Measurements from ENCODE around the gene CARM1. TPM values are rescaled to one million over a fixed set of nuclear protein-coding genes. Genes with fewer than 3 reads are reported as not detected.
A peak's percentile ranks its signal among the peaks of the same experiment; 100 is the strongest.

Gene CARM1
- total RNA-seq, 1 experiment from 2014 or later: 103 TPM

GRCh38 chr19:10913716-10914340 lies 42.5 kb downstream of the CARM1 start:
- Histone ChIP-seq H3K79me2 (ENCODE audit: insufficient read depth, low read length) (no peaks in the 10 kb centered on the region), H3K36me3 (ENCODE audit: control insufficient read depth in 1 of 2, insufficient read depth in 2 of 2, low read length in 2 of 2) (peaks cover 19 to 28% of the 10 kb centered on the region in 2 experiments), H3K4me2 (ENCODE audit: low read length) (no peak overlapping the region), H3K4me3 (replicated peaks in 1 of 2; ENCODE audit: low read depth in 1 of 2, low read length in 2 of 2) (no peak overlapping the region), H3K4me1 (ENCODE audit: control insufficient read depth in 1 of 2, insufficient read depth in 2 of 2, low read length in 2 of 2) (peaks cover 0 to 14% of the 10 kb centered on the region in 2 experiments; a peak in 2 of 4 replicates), H2AFZ (ENCODE audit: low read depth, low read length, poor library complexity, severe bottlenecking) (no peak overlapping the region), H4K20me1 (ENCODE audit: insufficient read depth) (no peaks in the 10 kb centered on the region), H3K9me3 (ENCODE audit: control insufficient read depth in 1 of 2, insufficient read depth in 1 of 2, low read depth in 1 of 2, low read length in 2 of 2) (no peaks in the 10 kb centered on the region), H3K27ac (ENCODE audit: low read depth, low read length) (no peak overlapping the region), H3K9me2 (ENCODE audit: insufficient read depth) (no peaks in the 10 kb centered on the region), H3K27me3 (ENCODE audit: insufficient read depth, low read length) (no peaks in the 10 kb centered on the region), H3K9ac (ENCODE audit: low read length) (no peak overlapping the region)
- ChIA-PET POLR2A (no interaction called here), CTCF (no interaction called here), RAD21 (ENCODE audit: low non-redundant PET in 1 of 2, low total read pairs in 2 of 2, uncharacterized antibody in 2 of 2, unreplicated experiment in 2 of 2) (no interaction called here)
- no peak for TF ChIP-seq FOSL1 (IDR thresholded peaks at IDR 0.05; ENCODE audit: low read depth)
- no peak for TF ChIP-seq CTCF (IDR thresholded peaks at IDR 0.05 in 2 of 3, conservative IDR thresholded peaks at IDR 0.05 in 1 of 3; ENCODE audit: borderline replicate concordance in 1 of 3, insufficient read depth in 1 of 3, low read depth in 2 of 3, low read length in 2 of 3)
- no peak for TF ChIP-seq ZFX (IDR thresholded peaks at IDR 0.05)
- no peak for TF ChIP-seq CEBPB (IDR thresholded peaks at IDR 0.05; ENCODE audit: low read depth)
- no peak for TF ChIP-seq POLR2A (IDR thresholded peaks at IDR 0.05; ENCODE audit: borderline replicate concordance, extremely low read depth, insufficient read depth, insufficient read length)
- TF ChIP-seq TCF7L2 (IDR thresholded peaks at IDR 0.05; ENCODE audit: borderline replicate concordance, extremely low read depth, insufficient read depth, insufficient read length): no peak
- TF ChIP-seq REST (IDR thresholded peaks at IDR 0.05; ENCODE audit: low read depth): no peak
- TF ChIP-seq SP1 (IDR thresholded peaks at IDR 0.05; ENCODE audit: low read depth): no peak
- TF ChIP-seq YY1 (IDR thresholded peaks at IDR 0.05; ENCODE audit: extremely low read depth, insufficient replicate concordance, low read depth, low read length): no peak
- TF ChIP-seq EGR1 (IDR thresholded peaks at IDR 0.05; ENCODE audit: low read depth): no peak
- no peak for TF ChIP-seq ATF3 (IDR thresholded peaks at IDR 0.05)
- TF ChIP-seq EZH2phosphoT487 (IDR thresholded peaks at IDR 0.05; ENCODE audit: borderline replicate concordance): no peak
- TF ChIP-seq SIN3A (IDR thresholded peaks at IDR 0.05; ENCODE audit: low read depth): no peak
- peak; percentile 7; the same call in 1 of the 2 replicates for ATAC-seq
- no peak for DNase-seq (ENCODE audit: low read depth, low spot score)
- no TSS peak for BruUV-seq (replicated peaks)
- intact Hi-C loops (cut with micrococcal nuclease): no loop called here
